NCI-H128 (cell line): ENCODE measurements around the gene SERPINA1.
"Not testable (repeated sequence)": the region's sequence is repeated elsewhere in the genome, so short reads cannot be mapped to it uniquely, and the experiment has no call there.

ENCODE experiments used
- DNase-seq: peaks from one replicate; lab custom pipeline; 2025; ENCODE audit not compliant: unreplicated experiment; lab: John Stamatoyannopoulos, UW

Gene SERPINA1

DNA sequence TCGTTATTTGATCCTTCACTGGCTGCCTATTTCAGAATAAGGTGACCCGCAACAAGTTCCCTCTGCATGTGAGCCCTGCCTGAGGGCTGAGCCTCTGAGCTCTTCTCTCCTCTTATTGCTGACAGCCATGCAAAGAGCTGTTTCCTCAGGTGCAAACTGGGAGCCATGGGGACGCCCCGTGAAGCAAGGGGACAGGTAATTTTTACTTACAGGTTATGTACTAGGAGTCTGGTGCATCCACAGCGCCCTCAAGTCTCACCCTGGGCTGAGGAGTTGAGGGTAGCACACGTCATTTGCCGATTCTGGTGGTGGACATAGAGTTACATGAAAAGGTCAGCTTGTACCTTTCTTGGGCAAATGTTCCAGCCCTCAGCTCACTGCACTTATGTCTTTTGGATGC, 39.1 kb downstream of the SERPINA1 start:
- DNase-seq, result no peak

DNA sequence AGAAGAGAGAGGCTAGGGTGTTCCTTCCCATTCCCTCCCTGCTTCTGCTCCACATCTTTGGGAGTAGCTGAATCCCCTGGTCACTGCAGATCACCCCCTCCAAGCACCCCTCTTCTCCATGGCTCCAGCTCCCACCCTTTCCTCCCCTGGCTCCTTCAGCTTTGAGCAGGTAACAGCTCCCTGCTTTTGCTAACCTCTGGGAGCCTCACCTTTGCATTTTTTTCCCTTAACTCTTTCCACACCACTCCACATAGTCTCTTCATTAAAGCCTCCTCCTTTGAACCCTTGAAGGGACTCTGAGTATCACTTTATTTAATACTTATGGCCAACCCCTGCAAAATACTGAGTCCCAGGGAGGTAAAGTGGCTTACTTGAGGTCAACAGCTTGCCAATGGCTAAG, 39.6 kb downstream of the SERPINA1 start:
- no peak for DNase-seq

DNA sequence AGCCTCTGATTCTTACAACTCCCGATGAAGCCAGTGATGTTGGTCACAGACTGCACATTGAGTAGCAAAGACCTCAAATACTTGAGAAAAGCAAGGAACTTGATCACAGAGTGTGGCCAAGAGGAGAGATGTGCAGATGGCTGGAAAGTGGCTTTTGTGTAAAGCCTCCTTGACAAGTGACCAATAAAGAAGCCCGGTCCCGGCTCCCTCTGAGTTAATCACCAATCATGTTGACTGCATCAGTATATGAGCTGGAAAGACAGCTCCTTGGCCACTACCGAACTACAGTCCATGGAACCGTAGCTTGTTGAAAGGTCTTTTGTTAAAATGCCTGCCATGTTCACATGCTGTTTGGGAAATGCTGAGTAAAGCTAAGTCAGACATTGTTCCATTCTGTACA, 41.6 kb downstream of the SERPINA1 start:
- DNase-seq, result no peak

DNA sequence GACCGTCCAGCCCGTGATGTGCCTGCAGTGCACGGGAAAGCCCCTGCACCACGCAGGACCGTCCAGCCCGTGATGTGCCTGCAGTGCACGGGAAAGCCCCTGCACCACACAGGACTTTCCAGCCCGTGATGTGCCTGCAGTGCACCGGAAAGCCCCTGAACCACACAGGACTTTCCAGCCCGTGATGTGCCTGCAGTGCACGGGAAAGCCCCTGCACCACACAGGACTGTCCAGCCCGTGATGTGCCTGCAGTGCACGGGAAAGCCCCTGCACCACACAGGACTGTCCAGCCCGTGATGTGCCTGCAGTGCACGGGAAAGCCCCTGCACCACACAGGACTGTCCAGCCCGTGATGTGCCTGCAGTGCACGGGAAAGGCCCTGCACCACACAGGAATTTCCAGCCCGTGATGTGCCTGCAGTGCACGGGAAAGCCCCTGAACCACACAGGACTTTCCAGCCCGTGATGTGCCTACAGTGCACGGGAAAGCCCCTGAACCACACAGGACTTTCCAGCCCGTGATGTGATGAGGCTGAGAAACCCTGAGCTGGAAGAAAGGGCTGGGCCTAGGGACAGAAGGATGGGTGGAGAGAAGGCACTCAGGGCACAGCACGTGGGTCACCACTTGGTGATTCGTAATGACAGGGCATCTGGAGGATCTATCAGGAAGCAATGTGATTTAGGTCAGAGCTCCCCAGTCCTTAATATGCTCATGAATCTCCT, 42.2 kb downstream of the SERPINA1 start:
- not testable (repeated sequence) for DNase-seq

DNA sequence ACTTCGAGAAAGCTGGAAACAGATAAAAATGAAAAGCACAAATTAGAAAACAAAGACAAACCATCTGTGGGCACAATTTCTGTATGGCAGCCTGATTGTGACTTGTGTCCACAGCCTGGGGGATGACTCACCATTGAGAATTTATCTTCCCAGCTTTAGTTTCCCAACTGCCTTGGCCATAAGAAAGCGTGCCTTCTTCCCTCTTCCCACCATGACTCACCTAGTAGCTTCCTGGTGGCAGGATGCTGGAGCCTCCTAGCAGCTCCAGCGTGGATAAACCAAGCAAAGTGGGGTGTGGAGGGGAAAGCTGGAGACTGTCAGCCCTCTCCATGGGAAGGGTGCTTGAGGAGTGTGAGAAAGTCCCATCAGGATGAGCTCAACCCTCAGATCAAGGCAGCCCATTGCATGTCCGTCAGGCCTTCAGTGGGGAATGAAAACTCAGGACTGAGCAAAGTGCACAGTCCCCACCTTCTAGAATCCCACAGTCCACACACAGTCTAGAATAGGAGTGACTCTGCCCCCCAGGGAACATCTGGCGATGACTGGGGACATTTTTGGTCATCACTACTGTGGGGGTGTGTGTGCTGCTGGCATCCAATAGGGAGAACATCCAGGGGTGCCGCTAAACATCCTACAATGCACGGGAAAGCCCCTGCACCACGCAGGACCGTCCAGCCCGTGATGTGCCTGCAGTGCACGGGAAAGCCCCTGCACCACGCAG, 42.9 kb downstream of the SERPINA1 start:
- DNase-seq, result no peak

DNA sequence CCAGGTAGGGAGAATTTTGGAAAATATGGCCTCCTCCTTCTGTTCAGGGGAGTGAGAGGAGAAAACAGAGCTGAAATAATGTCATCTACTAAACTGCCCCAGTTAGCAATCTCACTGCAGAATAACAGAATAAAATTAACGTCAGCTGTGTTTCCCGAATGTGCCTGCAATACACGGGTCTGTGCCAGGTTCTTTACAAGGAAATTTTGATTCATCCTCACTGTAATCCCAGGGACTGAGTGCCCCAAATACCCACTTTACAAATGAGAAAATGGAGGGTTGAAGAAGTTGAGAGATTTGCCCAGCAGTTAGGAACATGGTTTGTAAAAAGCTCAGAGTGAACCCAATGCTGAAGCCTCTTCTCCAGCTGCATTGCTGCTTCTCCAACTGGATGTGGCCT, 44.0 kb downstream of the SERPINA1 start:
- DNase-seq, result no peak

DNA sequence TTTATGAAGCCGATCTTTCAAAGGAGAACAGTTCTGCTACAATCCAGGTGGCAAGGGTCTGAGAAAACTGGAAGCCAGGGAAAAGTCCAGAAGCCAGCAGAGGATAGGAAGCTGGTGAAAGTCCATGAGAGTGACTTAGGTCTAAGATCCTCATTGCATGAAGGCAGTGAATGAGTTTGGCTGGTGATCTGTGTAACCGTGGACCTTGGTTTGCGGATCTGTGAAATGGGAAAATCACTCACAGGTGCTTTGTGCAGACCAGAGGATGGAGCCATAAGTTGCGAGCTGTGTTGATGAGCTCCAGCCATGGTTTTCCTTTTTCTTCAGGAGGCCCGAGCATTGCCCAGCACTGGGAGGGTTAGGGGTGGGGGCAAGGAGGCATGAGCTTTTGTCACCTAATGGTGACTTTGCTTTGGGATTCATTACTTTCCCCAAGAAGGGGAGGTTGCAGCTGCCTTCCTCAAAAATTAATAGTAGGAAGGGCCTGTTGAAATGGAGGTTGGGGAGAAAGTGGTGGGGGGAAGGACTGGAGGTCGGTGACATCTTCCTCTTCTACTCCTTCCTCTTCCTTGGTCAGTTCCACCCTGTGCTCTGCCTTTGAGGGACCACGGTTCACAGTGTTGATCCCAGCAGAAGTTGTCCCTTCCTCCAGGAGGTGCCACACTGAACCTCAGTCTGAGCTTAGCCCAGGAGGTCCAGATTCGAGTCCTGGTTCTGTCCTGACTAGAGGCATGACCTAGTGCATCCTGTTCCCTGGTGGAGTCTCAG, 45.0 kb downstream of the SERPINA1 start:
- no peak for DNase-seq

DNA sequence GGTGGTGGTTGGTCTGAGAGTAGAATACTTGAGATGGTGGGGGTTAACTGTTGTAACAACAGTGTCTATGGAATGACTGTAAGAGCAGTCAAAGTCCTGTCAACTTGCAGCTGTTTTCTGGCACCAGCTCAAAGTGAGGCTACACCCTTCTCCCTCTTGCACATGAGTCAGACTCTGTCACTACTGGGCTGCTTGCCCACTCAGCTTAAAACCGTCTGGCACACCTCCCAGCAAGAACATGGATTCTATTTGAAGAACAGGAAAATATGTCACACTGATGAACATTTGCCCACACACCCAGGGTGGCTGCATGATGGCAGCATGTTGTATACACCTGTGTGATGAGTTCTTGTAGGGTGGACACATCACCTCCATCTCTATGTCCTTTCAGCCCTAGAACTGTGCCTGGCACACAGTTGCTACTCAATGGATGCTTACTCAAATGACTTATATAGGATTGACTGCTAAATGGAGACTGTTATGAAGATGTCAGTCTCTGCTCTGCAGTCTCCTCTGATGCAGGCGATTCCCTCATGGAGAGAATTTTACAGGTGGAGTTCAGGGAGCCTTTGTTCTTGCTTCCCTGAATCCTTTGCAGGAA, 46.0 kb downstream of the SERPINA1 start:
- no peak for DNase-seq

DNA sequence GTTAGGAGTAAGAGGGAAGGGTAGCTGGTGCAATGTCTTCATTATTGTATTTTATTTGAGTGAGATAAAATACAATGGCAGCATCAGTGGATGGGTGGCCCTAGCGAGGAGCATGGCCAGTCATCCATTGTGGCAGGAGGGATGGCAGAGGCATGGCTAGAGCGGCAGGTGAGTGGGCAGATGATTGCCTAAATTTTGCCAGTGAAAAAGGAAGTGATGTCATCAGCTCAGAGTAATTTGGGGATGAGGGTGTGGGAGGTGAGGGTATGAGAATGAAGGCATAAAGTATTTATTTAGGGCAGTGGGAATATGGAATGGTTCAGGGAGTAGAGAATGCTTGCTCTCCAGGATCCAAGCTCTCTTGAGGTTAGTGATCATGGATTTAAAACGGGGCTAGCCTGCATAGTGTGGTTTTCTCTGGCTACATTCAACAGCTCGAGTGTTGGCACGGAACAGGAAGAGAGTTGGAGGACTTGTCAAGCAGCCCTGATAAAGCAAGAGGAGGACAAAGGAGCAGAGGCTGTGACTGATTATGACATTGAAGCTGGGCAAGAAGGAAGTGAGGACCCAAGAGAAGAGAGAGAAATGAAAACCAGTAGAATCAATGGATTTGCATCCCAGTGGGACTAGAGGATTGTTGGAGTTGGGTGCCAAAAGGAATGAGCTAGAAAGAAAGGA, 46.6 kb downstream of the SERPINA1 start:
- DNase-seq, result no peak

DNA sequence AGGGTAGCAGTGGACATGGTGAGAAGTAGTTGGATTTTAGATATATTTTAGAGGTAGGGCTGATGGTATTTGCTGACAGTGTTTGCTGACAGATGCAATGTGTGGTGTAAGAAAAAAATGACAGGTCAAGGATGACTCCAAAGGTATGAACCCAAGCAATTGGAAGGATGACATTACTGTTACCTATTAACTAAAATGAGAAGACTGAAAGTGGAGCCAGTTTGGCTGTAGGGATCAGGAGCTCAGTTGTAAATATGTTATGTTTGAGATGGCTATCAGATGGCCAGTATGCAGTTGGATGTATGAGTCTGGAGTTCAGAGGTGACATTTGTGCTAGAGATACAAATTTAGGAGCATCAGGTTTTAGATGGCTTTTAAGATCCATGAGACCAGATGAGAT, 47.9 kb downstream of the SERPINA1 start:
- DNase-seq, result no peak

DNA sequence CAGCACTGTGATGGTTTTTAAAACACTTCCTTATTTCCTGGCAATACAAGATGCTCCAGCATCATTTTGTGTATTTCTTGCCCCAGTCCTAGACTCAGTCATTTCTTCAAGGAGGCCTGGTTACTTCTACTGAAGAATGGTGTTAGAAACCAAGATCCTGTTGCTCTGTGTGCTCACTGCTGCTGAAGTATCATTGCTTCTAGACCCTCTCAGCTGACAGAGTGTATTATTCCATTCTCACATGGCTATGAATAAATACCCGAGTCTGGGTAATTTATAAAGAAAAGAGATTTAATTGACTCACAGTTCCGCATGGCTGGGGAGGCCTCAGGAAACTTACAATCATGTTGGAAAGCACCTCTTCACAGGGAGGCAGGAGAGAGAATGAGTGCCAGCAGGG, 50.4 kb downstream of the SERPINA1 start:
- no peak for DNase-seq

DNA sequence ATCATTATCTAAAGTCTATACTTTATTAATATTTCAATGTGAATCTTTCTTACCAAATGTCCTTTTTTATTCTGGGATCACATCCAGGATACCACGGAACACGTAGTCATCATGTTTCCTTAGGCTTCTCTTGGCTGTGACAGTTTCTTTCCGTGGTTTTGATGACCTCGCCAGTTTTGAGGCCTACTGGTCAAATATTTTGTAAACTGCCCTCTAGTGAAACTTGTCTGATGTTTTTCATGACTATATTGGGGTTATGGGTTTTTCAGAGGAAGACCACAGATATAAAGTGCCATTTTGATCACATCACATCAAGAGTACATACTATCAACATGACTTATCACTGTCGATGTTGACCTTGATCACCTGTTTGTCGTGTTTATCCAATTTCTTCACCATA, 51.1 kb downstream of the SERPINA1 start:
- no peak for DNase-seq

DNA sequence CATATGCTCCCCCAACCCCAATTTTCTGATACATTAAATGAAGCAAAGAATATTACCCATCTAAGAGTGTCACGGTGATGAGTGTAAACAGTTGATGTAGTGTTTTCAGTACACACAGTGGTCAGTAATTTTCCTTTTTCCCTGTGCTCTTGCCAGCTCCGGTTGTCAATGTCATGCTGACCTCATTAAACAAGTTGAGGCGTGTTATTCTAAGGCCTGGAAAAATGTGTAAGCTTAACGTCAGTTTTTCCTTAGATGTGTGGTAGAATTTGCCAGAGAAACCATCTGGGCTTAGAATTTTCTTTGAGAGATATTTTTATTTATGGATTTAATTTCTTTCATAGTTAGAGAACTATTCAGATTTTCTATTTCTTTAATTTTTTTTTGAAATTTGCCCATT, 53.5 kb downstream of the SERPINA1 start:
- DNase-seq, result no peak

DNA sequence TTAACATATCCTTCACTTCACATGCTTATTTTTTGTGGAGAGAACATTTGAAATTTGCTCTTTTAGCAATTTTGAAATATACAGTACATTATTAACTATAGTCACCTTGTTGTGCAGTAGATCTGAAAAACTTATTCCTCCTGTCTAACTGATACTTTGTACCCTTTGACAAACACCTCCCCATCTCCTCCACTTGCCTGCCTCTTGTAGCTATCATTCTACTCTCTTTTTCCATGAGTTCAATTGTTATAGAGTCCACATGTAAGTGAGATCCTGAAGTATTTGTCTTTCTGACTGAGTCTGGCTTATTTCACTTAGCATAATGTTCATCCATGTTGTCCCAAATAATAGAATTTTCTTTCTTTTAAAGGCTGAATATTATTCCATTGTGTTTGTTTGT, 55.8 kb downstream of the SERPINA1 start:
- no peak for DNase-seq

DNA sequence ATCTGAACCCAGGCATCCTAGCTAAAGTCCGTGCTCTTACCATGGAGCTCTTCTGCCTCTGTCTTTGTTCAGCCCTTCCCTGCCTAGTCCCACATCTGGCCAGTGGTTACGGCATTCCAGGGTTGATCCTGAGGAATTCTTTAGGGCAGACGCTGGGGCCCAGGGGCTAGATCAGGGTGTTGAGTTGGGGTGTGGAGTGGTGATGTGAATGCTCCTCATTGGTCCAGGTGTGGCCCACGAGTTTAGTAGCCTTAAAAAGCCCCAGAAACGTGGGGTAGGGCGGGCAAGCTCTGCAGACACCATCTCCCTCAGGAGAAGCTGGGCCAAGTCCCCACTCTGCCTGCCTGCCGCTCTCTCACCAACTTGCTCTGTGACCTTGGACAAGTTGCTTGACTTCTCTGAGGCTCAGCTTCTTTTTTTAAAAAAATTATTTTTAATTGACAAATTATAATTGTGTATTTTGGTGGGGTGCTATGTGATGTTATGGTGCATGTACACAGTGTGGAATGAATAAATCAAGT, 56.3 kb downstream of the SERPINA1 start:
- no peak for DNase-seq

DNA sequence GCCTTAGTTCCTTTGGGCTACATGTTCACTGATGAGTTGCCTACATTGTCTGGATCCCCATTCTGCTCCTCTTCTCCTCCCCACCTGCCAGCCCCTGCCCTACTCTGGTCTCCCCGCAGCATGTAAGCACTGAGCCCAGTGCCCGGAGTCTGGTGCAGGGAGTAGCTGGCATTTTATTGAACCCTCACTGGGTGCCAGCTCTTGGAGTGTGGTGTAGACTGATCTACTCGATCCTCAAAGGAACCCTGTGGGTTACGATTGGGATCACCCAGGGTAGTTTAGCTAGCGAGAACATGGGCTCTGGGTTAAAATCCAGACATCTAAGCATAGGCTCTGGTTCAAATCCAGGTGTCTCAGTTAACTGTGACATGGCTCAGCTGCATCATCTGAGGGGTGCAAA, 56.9 kb downstream of the SERPINA1 start:
- DNase-seq, result no peak

DNA sequence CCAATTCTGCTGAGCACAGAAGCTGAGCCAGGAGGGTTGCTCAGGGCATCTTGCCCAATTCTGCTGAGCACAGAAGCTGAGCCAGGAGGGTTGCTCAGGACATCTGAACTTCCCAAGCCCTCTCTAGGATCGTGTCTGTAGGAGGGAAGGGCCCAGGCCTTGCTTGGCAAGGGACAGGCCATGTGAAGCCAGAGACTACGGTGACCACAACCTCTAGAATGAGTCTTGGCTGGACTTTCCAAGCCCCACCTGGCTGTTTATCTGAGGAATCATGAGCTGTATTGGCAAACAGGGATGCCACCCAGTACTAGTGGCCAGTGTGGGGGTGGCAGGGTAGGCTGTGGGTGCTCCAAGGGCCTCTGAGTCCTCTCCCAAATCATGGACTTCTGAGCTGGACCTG, 57.5 kb downstream of the SERPINA1 start:
- DNase-seq, result no peak

DNA sequence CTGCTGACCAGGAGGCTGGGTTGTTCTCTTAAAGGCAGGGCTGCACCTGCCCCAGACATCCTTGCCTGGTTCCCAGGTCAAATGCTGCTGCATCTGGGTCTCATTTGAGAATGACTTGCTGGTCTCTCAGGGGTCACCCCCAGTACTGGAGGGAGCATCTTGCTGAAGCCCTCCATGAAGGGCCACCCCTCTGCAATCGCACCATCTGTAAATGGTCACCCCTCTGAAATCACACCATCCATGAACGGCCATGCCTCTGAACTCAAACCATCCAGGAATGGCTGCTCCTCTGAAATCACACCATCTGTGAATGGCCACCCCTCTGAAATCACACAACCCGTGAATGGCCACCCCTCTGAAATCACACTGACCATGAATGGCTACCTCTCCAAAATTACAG, 58.0 kb downstream of the SERPINA1 start:
- no peak for DNase-seq

DNA sequence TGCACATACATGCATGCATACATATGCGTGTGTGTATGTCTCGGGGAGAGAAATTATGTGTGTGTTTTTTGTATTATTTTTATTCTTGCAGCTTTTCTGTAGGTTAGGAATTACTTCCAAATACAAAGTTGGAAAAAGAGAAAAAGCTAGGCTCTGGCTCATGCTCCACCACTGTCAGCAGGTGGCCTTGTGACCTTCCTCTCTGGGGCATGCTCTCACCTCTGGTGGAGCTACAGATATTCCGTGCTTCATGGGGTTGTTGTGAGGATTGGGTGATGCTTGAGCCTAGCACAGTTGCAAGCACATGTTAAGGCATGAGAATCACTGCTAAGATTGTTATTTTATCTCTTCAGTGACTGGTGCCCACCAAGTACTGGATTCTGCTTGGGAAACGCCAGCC, 58.5 kb downstream of the SERPINA1 start:
- DNase-seq, result no peak

DNA sequence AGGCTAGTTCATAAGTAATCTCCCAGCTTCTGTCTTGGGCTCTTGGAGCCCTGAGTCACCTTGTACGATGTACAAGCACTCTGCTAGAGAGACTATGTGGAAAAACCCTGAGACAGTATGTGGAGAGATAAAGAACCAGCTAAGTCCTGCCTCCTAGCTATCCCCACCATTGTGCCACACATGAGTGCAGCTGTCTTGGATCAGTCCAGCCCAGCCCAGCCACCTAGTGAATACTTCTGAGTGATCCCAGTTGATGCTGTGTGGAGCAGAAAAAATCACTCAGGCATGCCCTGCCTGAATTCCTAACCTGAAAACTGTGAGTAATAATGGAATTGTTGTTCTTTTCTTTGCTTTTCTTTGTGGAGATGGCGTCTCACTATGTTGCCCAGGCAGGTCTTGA, 60.2 kb downstream of the SERPINA1 start:
- no peak for DNase-seq
